Neuron (in vitro differentiated cells): ENCODE data around the gene ABL1.
"Not testable (repeated sequence)": the region's sequence is repeated elsewhere in the genome, so short reads cannot be mapped to it uniquely, and the experiment has no call there.

Experiments
- H2AFZ ChIP-seq: one replicate; pipeline ENCODE4 v1.6.1; 2013; ENCODE audit warnings: low read depth, mild to moderate bottlenecking, inconsistent platforms, low read length, moderate library complexity
- H3K27me3 ChIP-seq: one replicate; pipeline ENCODE4 v1.6.1; 2013; ENCODE audit warnings: low read length; ENCODE audit not compliant: insufficient read depth
- H3K36me3 ChIP-seq: one replicate; pipeline ENCODE4 v1.6.1; 2013; ENCODE audit warnings: low read length; ENCODE audit not compliant: insufficient read depth
- H3K4me1 ChIP-seq: one replicate; pipeline ENCODE4 v1.6.1; 2013; ENCODE audit warnings: low read length; ENCODE audit not compliant: insufficient read depth
- H3K4me3 ChIP-seq: 2 replicates; pipeline ENCODE4 v1.5.1; 2013; ENCODE audit warnings: mild to moderate bottlenecking, low read length, moderate library complexity
- H3K9me3 ChIP-seq: one replicate; pipeline ENCODE4 v1.6.1; 2013; ENCODE audit warnings: low read length

ABL1 gene

DNA sequence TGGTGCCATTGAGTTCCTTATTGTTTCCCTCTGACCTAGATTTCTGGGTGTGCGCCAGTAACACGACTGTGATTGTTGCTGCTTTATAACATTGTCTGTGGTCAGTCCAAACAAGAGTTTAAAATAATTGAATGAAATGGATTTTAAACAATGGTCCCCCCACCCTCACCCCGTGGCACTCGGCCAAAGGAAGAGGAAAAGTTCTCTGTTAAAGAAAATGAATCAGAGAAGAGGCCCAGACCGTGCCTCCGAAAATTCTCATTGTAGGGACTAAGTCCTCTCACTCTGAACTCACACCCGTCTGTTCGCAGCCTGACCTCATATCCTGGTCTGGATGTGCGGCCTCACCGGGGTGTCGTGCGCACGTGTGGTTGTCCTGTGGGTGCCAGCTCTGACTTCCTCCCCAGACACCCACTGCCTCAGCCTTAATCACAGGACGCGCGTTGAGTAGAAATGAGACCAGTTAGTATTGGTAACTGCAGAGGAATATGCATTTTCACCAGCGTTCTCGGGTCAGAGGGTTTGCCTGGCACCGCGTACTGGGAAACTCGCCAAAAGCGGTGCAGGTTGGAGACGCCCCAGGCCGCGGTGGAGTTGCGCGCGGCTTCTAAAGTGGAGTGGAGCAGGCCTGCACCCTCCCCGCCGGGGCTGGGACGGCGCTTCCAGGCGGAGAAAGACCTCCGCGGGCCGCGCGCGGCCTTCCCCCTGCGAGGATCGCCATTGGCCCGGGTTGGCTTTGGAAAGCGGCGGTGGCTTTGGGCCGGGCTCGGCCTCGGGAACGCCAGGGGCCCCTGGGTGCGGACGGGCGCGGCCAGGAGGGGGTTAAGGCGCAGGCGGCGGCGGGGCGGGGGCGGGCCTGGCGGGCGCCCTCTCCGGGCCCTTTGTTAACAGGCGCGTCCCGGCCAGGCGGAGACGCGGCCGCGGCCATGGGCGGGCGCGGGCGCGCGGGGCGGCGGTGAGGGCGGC, at the start of gene ABL1:
ABL1 (plus strand) TSS at position 884 of the 966 bp plus-strand sequence. CDS start 193 bp downstream, outside the sequence.
- H3K4me1 ChIP-seq, result peaks cover 38% of the 10 kb centered on the region

DNA sequence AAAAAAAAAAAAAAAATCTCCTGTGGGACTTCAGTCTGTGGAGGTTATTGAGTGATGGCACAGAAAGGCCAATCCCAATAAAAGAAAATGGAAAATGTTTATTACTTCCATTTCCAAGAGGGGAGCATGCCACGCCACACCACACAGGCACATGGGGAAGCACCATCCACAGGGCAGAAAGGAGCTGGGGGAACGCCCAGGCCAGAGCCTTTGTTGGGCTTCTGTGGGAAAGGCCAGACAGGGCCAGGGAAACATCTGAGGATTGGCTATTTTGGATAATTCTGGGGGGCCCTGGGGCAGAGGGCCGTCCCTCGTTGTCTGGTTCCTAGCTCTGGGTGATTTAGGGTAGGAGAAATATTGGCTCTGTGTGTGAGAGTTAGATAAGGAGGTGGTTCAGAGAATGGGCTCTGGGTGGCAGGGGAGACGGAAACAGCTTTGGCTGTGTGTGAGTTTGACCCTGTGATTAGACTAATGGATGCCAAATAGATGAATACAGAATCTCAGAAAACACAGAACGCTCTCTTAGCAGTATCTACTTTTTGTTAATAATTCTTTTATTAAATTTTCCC, 49.0 kb upstream of the ABL1 start:
- Histone ChIP-seq H3K9me3 (peaks cover 2% of the 10 kb centered on the region), H3K4me3 (no peak overlapping the region), H3K27me3 (no peaks in the 10 kb centered on the region), H2AFZ (no peak overlapping the region), H3K36me3 (no peaks in the 10 kb centered on the region), H3K4me1 (no peaks in the 10 kb centered on the region)

More for the DNA sequence above, at the start of gene ABL1:
- peaks cover under 1% of the 10 kb centered on the region for H3K36me3 ChIP-seq
- peak within 1 kb of the TSS; percentile 62 for H2AFZ ChIP-seq
- peak within 1 kb of the TSS; percentile 79 for H3K4me3 ChIP-seq
- no peaks in the 10 kb centered on the region for H3K27me3 ChIP-seq
- no peaks in the 10 kb centered on the region for H3K9me3 ChIP-seq

GRCh38 chr9:130786526-130786925, 48.5 kb upstream of the ABL1 start:
- H3K9me3 ChIP-seq, result peaks cover 2% of the 10 kb centered on the region
- no peaks in the 10 kb centered on the region for H3K4me1 ChIP-seq
- no peaks in the 10 kb centered on the region for H3K36me3 ChIP-seq
- no peak overlapping the region for H3K4me3 ChIP-seq
- H3K27me3 ChIP-seq, result no peaks in the 10 kb centered on the region
- no peak overlapping the region for H2AFZ ChIP-seq

DNA sequence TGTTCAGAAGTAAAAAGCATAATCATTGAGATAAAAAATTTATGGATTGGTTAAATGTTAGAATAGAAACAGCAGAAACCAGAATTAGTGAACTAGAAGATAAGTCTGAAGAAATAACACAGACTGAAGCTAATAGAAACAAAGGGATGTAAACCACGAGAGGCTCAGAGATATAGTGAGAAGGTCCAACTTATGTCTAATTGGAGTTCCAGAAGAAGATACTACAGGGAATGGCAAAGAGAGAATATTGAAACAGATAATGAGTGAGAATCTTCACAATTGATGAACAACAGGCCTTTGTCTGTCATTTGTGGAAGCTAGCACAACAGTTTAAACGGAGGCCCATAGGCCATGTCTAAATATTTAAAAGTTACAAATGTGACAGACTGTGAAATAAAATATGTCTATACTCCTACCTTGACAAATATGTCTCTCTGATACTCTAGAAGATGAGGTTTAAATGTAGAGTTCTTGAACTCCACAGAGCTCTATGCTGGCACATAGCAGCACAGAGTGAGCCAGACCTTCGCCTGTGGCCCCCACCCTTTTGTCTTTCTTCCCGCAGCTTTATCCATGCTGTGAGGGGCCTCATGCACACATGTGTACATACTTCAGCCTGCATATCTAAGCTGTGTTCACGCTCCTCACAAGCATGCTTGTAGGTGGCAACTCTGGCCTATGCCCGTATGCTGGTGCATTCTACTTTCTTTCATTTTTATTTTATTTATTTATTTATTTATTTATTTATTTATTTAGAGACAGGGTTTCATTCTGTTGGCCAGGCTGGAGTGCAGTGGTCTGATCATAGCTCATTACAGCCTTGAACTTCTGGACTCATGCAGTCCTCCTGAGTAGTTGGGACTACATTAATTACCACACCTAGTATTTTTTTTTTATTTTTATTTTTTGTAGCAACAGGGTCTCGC, 45.0 kb upstream of the ABL1 start:
- H3K36me3 ChIP-seq, result no peaks in the 10 kb centered on the region
- no peak overlapping the region for H3K4me3 ChIP-seq
- peaks cover 2% of the 10 kb centered on the region for H3K9me3 ChIP-seq
- no peak overlapping the region for H2AFZ ChIP-seq
- H3K4me1 ChIP-seq, result no peaks in the 10 kb centered on the region
- H3K27me3 ChIP-seq, result no peaks in the 10 kb centered on the region

GRCh38 chr9:130791303-130791894, 43.7 kb upstream of the ABL1 start:
- no peaks in the 10 kb centered on the region for H3K27me3 ChIP-seq
- no peak overlapping the region for H2AFZ ChIP-seq
- no peaks in the 10 kb centered on the region for H3K36me3 ChIP-seq
- H3K4me3 ChIP-seq, result no peak overlapping the region
- no peaks in the 10 kb centered on the region for H3K4me1 ChIP-seq
- peaks cover 2% of the 10 kb centered on the region for H3K9me3 ChIP-seq

DNA sequence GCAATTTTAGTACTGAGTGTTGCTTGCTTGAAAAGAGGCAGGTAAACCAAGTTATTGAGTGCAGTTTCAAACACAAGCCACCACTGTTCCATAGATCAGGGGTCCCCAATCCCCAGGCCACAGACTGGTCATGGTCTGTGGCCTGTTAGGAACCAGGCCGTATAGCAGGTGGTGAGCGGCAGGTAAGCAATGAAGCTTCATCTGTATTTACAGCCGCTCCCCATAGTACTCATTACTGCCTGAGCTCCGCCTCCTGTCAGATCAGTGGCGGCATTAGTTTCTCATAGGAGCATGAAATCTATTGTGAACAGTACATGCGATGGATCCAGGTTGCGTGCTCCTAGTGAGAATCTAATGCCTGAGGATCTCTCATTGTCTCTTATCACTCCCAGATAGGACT, 41.5 kb upstream of the ABL1 start:
- H3K9me3 ChIP-seq, result peaks cover 2% of the 10 kb centered on the region
- H2AFZ ChIP-seq, result no peak overlapping the region
- H3K36me3 ChIP-seq, result no peaks in the 10 kb centered on the region
- no peaks in the 10 kb centered on the region for H3K4me1 ChIP-seq
- H3K27me3 ChIP-seq, result no peaks in the 10 kb centered on the region
- no peak overlapping the region for H3K4me3 ChIP-seq

DNA sequence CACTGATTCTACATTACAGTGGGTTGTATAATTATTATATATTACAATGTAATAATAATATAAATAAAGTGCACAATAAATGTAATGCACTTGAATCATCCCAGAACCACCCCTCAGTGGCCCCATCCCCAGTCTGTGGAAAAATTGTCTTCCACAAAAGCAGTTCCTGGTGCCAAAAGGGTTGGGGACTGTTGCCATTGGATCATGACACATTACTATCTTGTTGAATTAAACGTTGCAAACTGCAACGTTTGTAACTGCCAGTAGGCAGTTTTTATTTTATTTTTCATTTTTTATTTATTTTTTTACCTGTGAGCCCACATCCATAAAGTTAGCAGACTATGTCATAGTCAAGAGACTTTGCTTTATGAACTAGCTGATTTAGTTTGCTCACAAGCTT, 41.0 kb upstream of the ABL1 start:
- not testable (repeated sequence) for H3K4me3 ChIP-seq, H3K27me3 ChIP-seq, H3K4me1 ChIP-seq, H3K36me3 ChIP-seq, H3K9me3 ChIP-seq, H2AFZ ChIP-seq

GRCh38 chr9:130794423-130794822, 40.6 kb upstream of the ABL1 start:
- H3K9me3 ChIP-seq, H3K27me3 ChIP-seq, H3K4me1 ChIP-seq, H2AFZ ChIP-seq, H3K36me3 ChIP-seq, H3K4me3 ChIP-seq: not testable (repeated sequence)

DNA sequence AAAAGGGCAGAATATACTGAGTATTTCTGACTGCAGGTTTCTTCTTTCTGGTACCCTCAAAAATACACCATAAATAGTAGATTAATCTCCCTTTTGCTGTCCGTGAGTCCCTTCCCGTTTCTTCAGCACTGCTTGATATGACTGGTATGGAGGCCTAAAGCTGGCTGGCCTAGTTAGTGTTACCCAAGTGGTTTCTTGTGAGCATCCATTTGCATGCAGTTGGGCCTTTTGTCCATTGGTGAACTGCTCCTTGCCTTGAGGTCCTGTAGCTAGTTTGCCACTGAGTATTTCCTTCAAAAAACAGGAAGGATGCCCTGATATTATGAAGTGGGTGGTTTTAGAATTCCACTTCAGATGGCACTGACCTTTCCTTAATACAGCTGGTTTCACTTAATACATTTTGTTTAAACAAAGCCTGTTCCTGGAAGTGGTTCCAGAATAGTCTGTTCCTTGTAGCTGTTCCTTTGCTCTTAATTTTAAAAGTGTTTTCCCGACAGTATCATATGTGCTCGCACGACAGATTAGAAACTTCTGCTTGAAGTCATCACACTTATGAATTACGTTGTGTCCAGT, 40.0 kb upstream of the ABL1 start:
- no peaks in the 10 kb centered on the region for H3K36me3 ChIP-seq
- H3K4me3 ChIP-seq, result no peak overlapping the region
- no peaks in the 10 kb centered on the region for H3K4me1 ChIP-seq
- no peaks in the 10 kb centered on the region for H3K27me3 ChIP-seq
- no peak overlapping the region for H2AFZ ChIP-seq
- peaks cover 2% of the 10 kb centered on the region for H3K9me3 ChIP-seq

GRCh38 chr9:130803116-130803515, 31.9 kb upstream of the ABL1 start:
- not testable (repeated sequence) for H3K4me3 ChIP-seq, H3K27me3 ChIP-seq, H2AFZ ChIP-seq, H3K4me1 ChIP-seq, H3K36me3 ChIP-seq, H3K9me3 ChIP-seq

GRCh38 chr9:130805510-130806326, 29.3 kb upstream of the ABL1 start:
- Histone ChIP-seq H3K9me3 (no peaks in the 10 kb centered on the region), H2AFZ (no peak overlapping the region), H3K4me3 (no peak overlapping the region), H3K27me3 (no peaks in the 10 kb centered on the region), H3K4me1 (no peaks in the 10 kb centered on the region), H3K36me3 (no peaks in the 10 kb centered on the region)

DNA sequence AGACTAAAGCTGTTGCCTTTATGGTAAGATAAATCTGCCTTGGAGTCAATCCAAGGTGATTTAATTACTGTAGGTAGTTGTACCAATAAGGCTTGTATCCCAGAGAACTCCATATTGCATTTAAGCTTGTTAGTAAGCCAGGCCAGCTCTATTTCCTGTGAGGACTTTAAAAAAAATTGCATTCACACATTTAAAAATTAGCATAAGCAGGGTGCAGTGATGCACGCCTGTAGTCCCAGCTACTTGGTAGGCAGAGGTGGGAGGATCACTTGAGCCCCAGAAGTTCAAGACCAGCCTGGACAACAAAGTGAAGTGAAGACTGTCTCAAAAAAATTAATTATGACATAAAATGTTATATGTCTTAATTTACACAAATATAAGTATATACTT, 28.7 kb upstream of the ABL1 start:
- Histone ChIP-seq H2AFZ (no peak overlapping the region), H3K27me3 (no peaks in the 10 kb centered on the region), H3K4me3 (no peak overlapping the region), H3K9me3 (no peaks in the 10 kb centered on the region), H3K4me1 (no peaks in the 10 kb centered on the region), H3K36me3 (no peaks in the 10 kb centered on the region)
